Stimulated activated CD4-positive, alpha-beta T cell treated with anti-CD3 and anti-CD28 coated beads, Interleukin-15, amount 100 ng/mL, for 24 hours (primary cell): Measurements from ENCODE around the gene CST5.
"Not testable (repeated sequence)": the region's sequence is repeated elsewhere in the genome, so short reads cannot be mapped to it uniquely, and the experiment has no call there.

Source experiments
- DNase-seq: peaks from one replicate; pipeline ENCODE4 v3.0.0-alpha.2; 2020

The CST5 gene

GRCh38 chr20:23879328-23879798 lies at the start of gene CST5:
TSS of gene CST5 (minus strand) at chr20:23879748. CDS start at chr20:23879676, 72 bp downstream.
- DNase-seq: no peak

- DNase-seq: peak; percentile 42
Measured at GRCh38 chr20:23928788-23929187, 49.2 kb upstream of the CST5 start.

GRCh38 chr20:23928353-23928752 lies 48.8 kb upstream of the CST5 start:
- no peak for DNase-seq

- no peak for DNase-seq
Measured at GRCh38 chr20:23926944-23927872, 47.7 kb upstream of the CST5 start.

GRCh38 chr20:23926526-23926880 lies 47.0 kb upstream of the CST5 start:
- no peak for DNase-seq

- no peak for DNase-seq
Measured at GRCh38 chr20:23925789-23926525, 46.4 kb upstream of the CST5 start.

GRCh38 chr20:23924751-23925150 lies 45.2 kb upstream of the CST5 start:
- DNase-seq: no peak

- no peak for DNase-seq
Measured at GRCh38 chr20:23923891-23924435, 44.4 kb upstream of the CST5 start.

- no peak for DNase-seq
Measured at GRCh38 chr20:23923311-23923710, 43.8 kb upstream of the CST5 start.

- DNase-seq: no peak
Measured at GRCh38 chr20:23920408-23921325, 41.1 kb upstream of the CST5 start.

- DNase-seq: no peak
Measured at GRCh38 chr20:23918896-23919295, 39.3 kb upstream of the CST5 start.

- no peak for DNase-seq
Measured at GRCh38 chr20:23918101-23918862, 38.7 kb upstream of the CST5 start.

- DNase-seq: no peak
Measured at GRCh38 chr20:23917024-23917725, 37.6 kb upstream of the CST5 start.

- DNase-seq: no peak
Measured at GRCh38 chr20:23915844-23916243, 36.3 kb upstream of the CST5 start.

GRCh38 chr20:23914469-23914868 lies 34.9 kb upstream of the CST5 start:
- not testable (repeated sequence) for DNase-seq

GRCh38 chr20:23910210-23910609 lies 30.7 kb upstream of the CST5 start:
- no peak for DNase-seq

- DNase-seq: no peak
Measured at GRCh38 chr20:23909390-23909789, 29.8 kb upstream of the CST5 start.

- DNase-seq: no peak
Measured at GRCh38 chr20:23907579-23907978, 28.0 kb upstream of the CST5 start.

GRCh38 chr20:23902396-23902795 lies 22.8 kb upstream of the CST5 start:
- not testable (repeated sequence) for DNase-seq

- DNase-seq: not testable (repeated sequence)
Measured at GRCh38 chr20:23890867-23891266, 11.3 kb upstream of the CST5 start.

GRCh38 chr20:23889775-23890187 lies 10.2 kb upstream of the CST5 start:
- peak; percentile 72 for DNase-seq
